Measurements from ENCODE around the gene MAP4K4. TPM values are rescaled to one million over a fixed set of nuclear protein-coding genes. Genes with fewer than 3 reads are reported as not detected.

Gene MAP4K4
- polyA plus RNA-seq, 1 donor (not counting 4 experiments of a cell fraction or from before 2014, with no cell fraction given), result 84.1 TPM

- H2AFZ ChIP-seq (ENCODE audit: control insufficient read depth, low read length), result no peak overlapping the region
- H3K9ac ChIP-seq (ENCODE audit: control insufficient read depth, extremely low read depth, insufficient read depth, low read length), result no peak overlapping the region
- no peaks in the 10 kb centered on the region for H3K36me3 ChIP-seq (ENCODE audit: control insufficient read depth in 2 of 2, extremely low read depth in 1 of 2, insufficient read depth in 2 of 2, low read length in 2 of 2)
- no peak for FAIRE-seq
- H3K27ac ChIP-seq (ENCODE audit: control insufficient read depth, insufficient read depth, low read length), result no peak overlapping the region
- no peak overlapping the region for H3K4me2 ChIP-seq (ENCODE audit: control insufficient read depth, extremely low read depth, insufficient read depth, low read depth, low read length)
- H3K9me3 ChIP-seq (ENCODE audit: control insufficient read depth, low read depth, low read length), result no peaks in the 10 kb centered on the region
- no peaks in the 10 kb centered on the region for H3K27me3 ChIP-seq (ENCODE audit: control insufficient read depth, extremely low read depth, insufficient read depth, low read length)
- H4K20me1 ChIP-seq (ENCODE audit: control insufficient read depth, extremely low read depth, insufficient read depth, low read length), result no peaks in the 10 kb centered on the region
- TF ChIP-seq CTCF (optimal IDR thresholded peaks at IDR 0.05 in 1 of 3, IDR thresholded peaks at IDR 0.05 in 1 of 3, conservative IDR thresholded peaks at IDR 0.05 in 1 of 3; ENCODE audit: extremely low read depth in 1 of 3, insufficient read depth in 2 of 3, low read length in 3 of 3) (no peak), EZH2 (IDR thresholded peaks at IDR 0.05; ENCODE audit: low read length) (no peak)
- H3K79me2 ChIP-seq (ENCODE audit: control insufficient read depth, insufficient read depth, low read length), result no peaks in the 10 kb centered on the region
- H3K4me3 ChIP-seq (ENCODE audit: control insufficient read depth in 2 of 3, extremely low read depth in 1 of 3, insufficient read depth in 2 of 3, low read depth in 1 of 3, low read length in 3 of 3), result no peak overlapping the region
- no peaks in the 10 kb centered on the region for H3K4me1 ChIP-seq (ENCODE audit: control insufficient read depth, extremely low read depth, insufficient read depth, low read length)
- no peak for DNase-seq (ENCODE audit: low read depth, low spot score)
- no peaks in the 10 kb centered on the region for H3K9me1 ChIP-seq (ENCODE audit: control insufficient read depth, extremely low read depth, insufficient read depth, low read length)
- dilution Hi-C loops (cut with MboI; ENCODE audit: extremely low pct_ligation_motif_present, low sequenced_read_pairs), result no loop called here
Observed at GRCh38 chr2:101658387-101658786, 39.1 kb upstream of the MAP4K4 start.

GRCh38 chr2:101665312-101665711 lies 32.2 kb upstream of the MAP4K4 start:
- no peaks in the 10 kb centered on the region for H4K20me1 ChIP-seq (ENCODE audit: control insufficient read depth, extremely low read depth, insufficient read depth, low read length)
- H3K4me1 ChIP-seq (ENCODE audit: control insufficient read depth, extremely low read depth, insufficient read depth, low read length), result no peaks in the 10 kb centered on the region
- H3K79me2 ChIP-seq (ENCODE audit: control insufficient read depth, insufficient read depth, low read length), result no peaks in the 10 kb centered on the region
- no peak for DNase-seq (ENCODE audit: low read depth, low spot score)
- no peaks in the 10 kb centered on the region for H3K27me3 ChIP-seq (ENCODE audit: control insufficient read depth, extremely low read depth, insufficient read depth, low read length)
- no peak overlapping the region for H3K4me2 ChIP-seq (ENCODE audit: control insufficient read depth, extremely low read depth, insufficient read depth, low read depth, low read length)
- no peaks in the 10 kb centered on the region for H3K9me1 ChIP-seq (ENCODE audit: control insufficient read depth, extremely low read depth, insufficient read depth, low read length)
- no peak overlapping the region for H3K9ac ChIP-seq (ENCODE audit: control insufficient read depth, extremely low read depth, insufficient read depth, low read length)
- no peak overlapping the region for H3K27ac ChIP-seq (ENCODE audit: control insufficient read depth, insufficient read depth, low read length)
- dilution Hi-C loops (cut with MboI; ENCODE audit: extremely low pct_ligation_motif_present, low sequenced_read_pairs), result no loop called here
- no peak for FAIRE-seq
- TF ChIP-seq EZH2 (IDR thresholded peaks at IDR 0.05; ENCODE audit: low read length) (no peak), CTCF (optimal IDR thresholded peaks at IDR 0.05 in 1 of 3, IDR thresholded peaks at IDR 0.05 in 1 of 3, conservative IDR thresholded peaks at IDR 0.05 in 1 of 3; ENCODE audit: extremely low read depth in 1 of 3, insufficient read depth in 2 of 3, low read length in 3 of 3) (no peak)
- no peaks in the 10 kb centered on the region for H3K36me3 ChIP-seq (ENCODE audit: control insufficient read depth in 2 of 2, extremely low read depth in 1 of 2, insufficient read depth in 2 of 2, low read length in 2 of 2)
- no peak overlapping the region for H2AFZ ChIP-seq (ENCODE audit: control insufficient read depth, low read length)
- no peaks in the 10 kb centered on the region for H3K9me3 ChIP-seq (ENCODE audit: control insufficient read depth, low read depth, low read length)
- no peak overlapping the region for H3K4me3 ChIP-seq (ENCODE audit: control insufficient read depth in 2 of 3, extremely low read depth in 1 of 3, insufficient read depth in 2 of 3, low read depth in 1 of 3, low read length in 3 of 3)
